Measurements from ENCODE around the gene GPR35. TPM values are rescaled to one million over a fixed set of nuclear protein-coding genes. Genes with fewer than 3 reads are reported as not detected.
"Not testable (repeated sequence)": the region's sequence is repeated elsewhere in the genome, so short reads cannot be mapped to it uniquely, and the experiment has no call there.

GPR35 gene
- total RNA-seq, 1 experiment from 2014 or later = 0.22 TPM

DNA sequence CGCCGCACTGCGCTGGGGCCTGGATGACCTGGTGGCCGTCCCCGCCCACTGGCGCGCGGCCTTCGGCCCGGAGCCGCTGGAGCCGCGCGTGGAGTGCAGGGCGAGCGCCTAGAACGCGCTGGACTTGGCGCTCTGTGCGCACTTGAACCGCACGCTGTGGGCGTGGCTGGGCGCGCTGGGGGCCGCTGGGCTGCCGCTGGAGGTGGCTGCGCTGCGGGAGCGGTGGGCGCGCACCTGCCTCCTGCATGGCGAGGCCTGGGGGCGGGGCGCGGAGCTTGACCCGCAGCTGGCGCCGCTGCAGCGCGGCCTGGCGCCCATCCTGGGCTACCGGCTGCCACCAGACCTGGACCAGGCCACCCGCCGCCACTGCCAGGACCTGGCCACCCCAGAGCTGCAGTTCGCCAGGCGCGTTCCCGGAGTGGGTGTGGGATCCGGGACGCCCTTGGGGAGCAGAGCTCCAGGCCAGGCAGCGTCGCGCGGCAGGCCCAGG, 47.5 kb downstream of the GPR35 start:
- no peak overlapping the region for H3K4me3 Mint-ChIP-seq
- H3K27me3 Mint-ChIP-seq (ENCODE audit: low read depth) = peaks cover 40% of the 10 kb centered on the region
- no peaks in the 10 kb centered on the region for H3K36me3 Mint-ChIP-seq
- ChIA-PET CTCF (interaction anchor here (0.9 to 1.4 kb wide), 3 partner anchors 24 to 68 kb away, joined by 3 to 4 read pairs (median 4); no protein-coding TSS in a partner anchor), POLR2A (no interaction called here)
- ATAC-seq = peak; percentile 57
- TF ChIP-seq FOXK1 (CRISPR knock-in tag; IDR thresholded peaks at IDR 0.05) (no peak), ZNF423 (CRISPR knock-in tag; IDR thresholded peaks at IDR 0.05) (0 out of 2 replicates have a peak, but pooled peaks have one; percentile 46)
- DNase-seq (ENCODE audit: low spot score) = peak; percentile 54
- no peaks in the 10 kb centered on the region for H3K9me3 Mint-ChIP-seq
- no peak overlapping the region for H3K27ac Mint-ChIP-seq
- no peaks in the 10 kb centered on the region for H3K4me1 Mint-ChIP-seq

DNA sequence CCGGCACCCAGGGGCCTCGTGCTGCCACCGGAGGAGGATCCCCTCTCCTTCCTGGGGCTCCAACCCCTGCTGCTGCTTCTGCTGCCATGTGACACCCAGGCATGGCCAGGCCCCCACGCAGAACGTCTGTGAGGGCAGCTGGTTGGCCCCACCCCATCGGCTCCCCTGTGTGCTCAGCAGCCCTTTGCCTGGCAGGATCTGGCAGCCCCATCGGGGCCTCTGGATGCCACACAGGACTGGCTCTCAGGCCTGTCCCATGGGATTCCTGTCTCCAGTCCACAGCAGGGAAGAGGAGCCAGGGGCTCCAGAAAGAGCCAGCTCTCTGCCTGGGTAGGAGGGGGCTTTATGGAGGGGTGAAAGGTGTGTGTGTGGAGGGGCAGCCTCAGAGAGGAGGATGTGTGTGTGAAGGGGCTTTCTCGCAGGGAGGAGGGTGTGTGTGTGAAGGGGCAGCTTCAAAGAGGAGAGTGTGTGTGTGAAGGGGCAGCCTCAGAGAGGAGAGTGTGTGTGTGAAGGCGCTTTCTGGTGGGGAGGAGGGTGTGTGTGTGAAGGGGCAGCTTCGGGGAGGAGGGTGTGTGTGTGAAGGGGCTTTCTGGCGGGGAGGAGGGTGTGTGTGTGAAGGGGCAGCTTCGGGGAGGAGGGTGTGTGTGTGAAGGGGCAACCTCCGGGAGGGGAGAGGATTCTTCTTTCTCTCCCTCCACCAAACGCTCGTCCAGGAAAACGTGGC, 49.3 kb downstream of the GPR35 start:
- DNase-seq (ENCODE audit: low spot score); ATAC-seq; POLR2A ChIA-PET; H3K4me3 Mint-ChIP-seq; H3K4me1 Mint-ChIP-seq; H3K27ac Mint-ChIP-seq; H3K9me3 Mint-ChIP-seq; H3K36me3 Mint-ChIP-seq: not testable (repeated sequence)
- peaks cover 40% of the 10 kb centered on the region for H3K27me3 Mint-ChIP-seq (ENCODE audit: low read depth)
- CTCF ChIA-PET = interaction anchor here (1.2 kb wide), 2 partner anchors 34 to 178 kb away, joined by 3 read pairs; no protein-coding TSS in a partner anchor

DNA sequence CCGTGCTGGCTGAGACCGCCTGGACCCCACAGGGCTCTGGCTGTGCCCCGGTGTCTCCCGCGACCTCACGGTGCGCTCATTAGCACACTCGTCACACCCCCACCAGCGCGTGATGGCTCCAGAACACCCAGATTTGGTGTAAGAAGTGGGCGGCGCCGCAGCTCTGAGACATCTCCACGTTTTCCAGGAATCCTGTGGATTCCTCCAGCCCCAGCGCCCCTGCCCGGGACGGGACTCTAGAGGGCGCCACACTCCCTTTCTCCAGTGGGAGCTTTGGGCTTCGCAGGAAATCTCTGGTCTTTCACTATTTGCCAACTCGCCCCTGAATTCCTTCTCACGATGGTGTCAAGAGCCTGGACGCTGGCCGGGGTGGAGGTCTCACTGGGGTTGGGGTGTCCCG, 50.1 kb downstream of the GPR35 start:
- H3K36me3 Mint-ChIP-seq; DNase-seq (ENCODE audit: low spot score); H3K4me3 Mint-ChIP-seq; POLR2A ChIA-PET; H3K4me1 Mint-ChIP-seq; H3K9me3 Mint-ChIP-seq; H3K27ac Mint-ChIP-seq: not testable (repeated sequence)
- peaks cover 34% of the 10 kb centered on the region for H3K27me3 Mint-ChIP-seq (ENCODE audit: low read depth)
- ATAC-seq = peak; percentile 49
- CTCF ChIA-PET = interaction anchor here (1.2 kb wide), 2 partner anchors 34 to 178 kb away, joined by 3 read pairs; no protein-coding TSS in a partner anchor

DNA sequence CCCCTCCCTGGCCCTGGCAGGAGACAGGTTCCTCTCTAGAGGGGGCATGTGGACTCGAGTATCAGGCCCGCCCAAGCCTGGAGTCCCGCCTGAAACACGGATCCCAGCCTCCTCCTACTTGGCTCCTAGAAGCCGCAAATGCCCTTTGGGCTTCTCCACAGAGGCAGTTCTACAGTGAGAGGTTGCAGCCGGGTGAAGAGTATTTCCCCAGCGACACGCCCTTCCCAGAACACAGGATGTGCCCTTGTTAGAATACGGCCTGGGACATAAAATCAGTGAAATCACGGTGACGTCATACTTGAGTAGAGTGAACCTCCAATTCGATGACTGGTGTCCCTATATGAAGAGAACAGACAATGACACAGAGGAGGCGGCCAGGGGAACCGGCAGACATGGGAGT, 52.8 kb downstream of the GPR35 start:
- H3K4me3 Mint-ChIP-seq; DNase-seq (ENCODE audit: low spot score); H3K36me3 Mint-ChIP-seq; H3K27ac Mint-ChIP-seq; H3K4me1 Mint-ChIP-seq; ATAC-seq; POLR2A ChIA-PET; H3K9me3 Mint-ChIP-seq; CTCF ChIA-PET: not testable (repeated sequence)
- H3K27me3 Mint-ChIP-seq (ENCODE audit: low read depth) = peaks cover 12% of the 10 kb centered on the region

DNA sequence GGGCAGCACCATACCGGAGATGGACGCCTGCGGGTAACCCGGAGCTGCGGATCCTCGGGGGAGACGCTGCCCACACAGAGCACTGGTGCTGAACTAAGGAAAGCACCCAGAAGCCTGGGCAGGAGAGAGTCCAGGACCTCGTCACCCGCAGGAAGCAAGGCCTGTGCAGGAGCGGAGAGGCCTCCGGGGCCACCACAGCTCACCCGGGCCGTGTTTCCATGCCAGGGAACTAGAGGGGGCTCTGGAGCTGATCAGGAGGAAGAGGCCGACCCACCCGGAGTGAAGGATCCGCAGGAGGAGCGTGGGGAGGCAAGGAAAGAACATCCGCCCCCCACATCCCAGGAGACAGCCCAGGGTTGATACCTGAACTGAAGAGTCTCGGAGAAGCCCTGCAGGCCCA, 53.6 kb downstream of the GPR35 start:
- H3K27me3 Mint-ChIP-seq (ENCODE audit: low read depth); CTCF ChIA-PET; H3K4me3 Mint-ChIP-seq; H3K36me3 Mint-ChIP-seq; H3K9me3 Mint-ChIP-seq; H3K4me1 Mint-ChIP-seq; H3K27ac Mint-ChIP-seq; POLR2A ChIA-PET; DNase-seq (ENCODE audit: low spot score): not testable (repeated sequence)
- peak; percentile 81 for ATAC-seq

DNA sequence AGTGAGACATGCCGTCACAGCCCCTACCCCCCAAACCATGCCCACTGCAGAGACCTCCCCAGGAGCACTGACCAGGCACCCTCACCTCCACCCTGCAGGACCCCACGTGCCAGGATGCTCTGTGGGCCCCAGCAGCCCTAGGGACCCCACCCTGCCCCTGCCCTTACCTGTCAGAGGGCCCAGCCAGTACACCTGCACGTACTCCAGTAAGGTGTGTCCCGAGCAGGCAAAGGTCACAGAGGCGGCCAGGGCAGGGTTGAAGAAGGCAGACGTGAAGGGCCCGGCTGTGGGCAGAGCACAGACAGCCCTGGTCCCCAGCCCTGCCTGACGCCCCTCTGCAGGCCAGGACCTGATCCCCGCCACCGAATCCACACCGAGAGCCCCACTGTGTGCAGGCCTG, 54.9 kb downstream of the GPR35 start:
- H3K27ac Mint-ChIP-seq; POLR2A ChIA-PET; H3K36me3 Mint-ChIP-seq; H3K4me1 Mint-ChIP-seq; CTCF ChIA-PET; H3K9me3 Mint-ChIP-seq; DNase-seq (ENCODE audit: low spot score); H3K27me3 Mint-ChIP-seq (ENCODE audit: low read depth); H3K4me3 Mint-ChIP-seq; ATAC-seq: not testable (repeated sequence)

Other genes starting within 250 kb of the GPR35 start
- 37.2 to 41.5 TPM (median 40.4 TPM) in 3 replicates for gene GPC1, start 189.8 kb upstream of the GPR35 start, total RNA-seq (2021)
- 4.6 to 7.8 TPM (median 5.2 TPM) in 3 replicates for gene ANKMY1, start 67.5 kb upstream of the GPR35 start, total RNA-seq (2021)
- 2.2 to 2.3 TPM (median 2.2 TPM) in 3 replicates for gene DUSP28, start 65.1 kb upstream of the GPR35 start, total RNA-seq (2021)
- gene RNPEPL1, start 57.0 kb upstream of the GPR35 start, total RNA-seq (2021) = 18.8 to 20.5 TPM (median 19.4 TPM) in 3 replicates
- gene CAPN10, start 38.7 kb upstream of the GPR35 start, total RNA-seq (2021) = 51.4 to 61.3 TPM (median 54.6 TPM) in 3 replicates
- gene AQP12B, start 57.4 kb downstream of the GPR35 start, total RNA-seq (2021) = not detected in 3 replicates
- not detected in 3 replicates for gene AQP12A, start 66.4 kb downstream of the GPR35 start, total RNA-seq (2021)
- 218 to 279 TPM (median 222 TPM) in 3 replicates for gene KIF1A, start 194.7 kb downstream of the GPR35 start, total RNA-seq (2021)
- gene AGXT, start 243.3 kb downstream of the GPR35 start, total RNA-seq (2021) = 0.16 to 0.37 TPM (median 0.24 TPM) in 3 replicates